CD4-positive, alpha-beta memory T cell (primary cell): ENCODE data around the gene GPR31. TPM values are rescaled to one million over a fixed set of nuclear protein-coding genes. Genes with fewer than 3 reads are reported as not detected.
A peak's percentile ranks its signal among the peaks of the same experiment; 100 is the strongest.

Experiments used
- CTCF ChIA-PET: fragments of 350-600 bp; sonication (Branson Sonifier 250); formaldehyde crosslinking; loops from one replicate; lab custom pipeline; 2021; ENCODE audit warnings: inconsistent platforms; ENCODE audit not compliant: partially characterized antibody; lab: Charles Lee
- POLR2A ChIA-PET: fragments of 350-600 bp; sonication (Branson Sonifier 250); formaldehyde crosslinking; loops from one replicate; lab custom pipeline; 2021; ENCODE audit not compliant: partially characterized antibody; lab: Charles Lee
- DNase-seq, 5 donors: peaks; one replicate each; pipeline versions ENCODE4 v3.0.0 to v3.0.0-alpha.2; 2020 to 2022; ENCODE audit warnings: mixed read lengths in 1 of 5
- H3K27ac ChIP-seq: one replicate; pipeline ENCODE4 v1.7.0; 2013; ENCODE audit warnings: low read depth, low read length
- H3K27me3 ChIP-seq: 2 replicates; pipeline ENCODE4 v1.7.0; 2013; ENCODE audit warnings: mild to moderate bottlenecking, low read length, moderate library complexity; ENCODE audit not compliant: insufficient read depth
- H3K36me3 ChIP-seq: 2 replicates; pipeline ENCODE4 v1.7.0; 2013; ENCODE audit warnings: mild to moderate bottlenecking, low read length, moderate library complexity; ENCODE audit not compliant: insufficient read depth
- H3K4me1 ChIP-seq: 2 replicates; pipeline ENCODE4 v1.7.0; 2013; ENCODE audit warnings: mild to moderate bottlenecking, low read length, moderate library complexity; ENCODE audit not compliant: insufficient read depth
- H3K4me3 ChIP-seq, 2 donors: one replicate each; pipeline ENCODE4 v1.7.0; 2013; ENCODE audit warnings: low read length in 2 of 2, mild to moderate bottlenecking in 1 of 2
- H3K9me3 ChIP-seq, 2 donors: one replicate each; pipeline ENCODE4 v1.7.0; 2013; ENCODE audit warnings: low read length in 2 of 2, control low read depth in 1 of 2; ENCODE audit not compliant: control insufficient read depth in 1 of 2
- H3K27ac Mint-ChIP-seq, 7 donors: one replicate each; pipeline ENCODE4 v1.8.0; 2020 to 2021; ENCODE audit warnings: mixed read lengths in 7 of 7, mild to moderate bottlenecking in 6 of 7, inconsistent platforms in 3 of 7, moderate library complexity in 3 of 7
- H3K27me3 Mint-ChIP-seq, 2 donors: one replicate each; pipeline ENCODE4 v1.8.0; 2020 to 2021; ENCODE audit warnings: mixed read lengths in 2 of 2
- H3K36me3 Mint-ChIP-seq, 2 donors: one replicate each; pipeline ENCODE4 v1.8.0; 2020 to 2021; ENCODE audit warnings: mixed read lengths in 2 of 2, inconsistent platforms in 1 of 2, mild to moderate bottlenecking in 1 of 2
- H3K4me1 Mint-ChIP-seq, 4 donors: one replicate each; pipeline ENCODE4 v1.8.0; 2020 to 2021; ENCODE audit warnings: mixed read lengths in 4 of 4, mild to moderate bottlenecking in 1 of 4
- H3K4me3 Mint-ChIP-seq, 8 donors: one replicate each; pipeline ENCODE4 v1.8.0; 2020 to 2021; ENCODE audit warnings: mixed read lengths in 8 of 8, mild to moderate bottlenecking in 7 of 8, moderate library complexity in 6 of 8, inconsistent platforms in 3 of 8
- H3K9me3 Mint-ChIP-seq, 8 donors: one replicate each; pipeline ENCODE4 v1.8.0; 2020 to 2021; ENCODE audit warnings: mixed read lengths in 8 of 8, mild to moderate bottlenecking in 5 of 8, inconsistent platforms in 3 of 8, moderate library complexity in 1 of 8
- intact Hi-C: fragments of 100-400 bp; cut with micrococcal nuclease; formaldehyde crosslinking; loops from one replicate; pipeline ENCODE4 v1.15.1; 2023
- polyA plus RNA-seq, 2 donors: library from polyadenylated mRNA; unstranded; fragments of 300-500 nt; fragmentation: Illumina TruSeq; gene quantifications; one replicate each; pipeline ENCODE4 v1.2.3, GENCODE V29; 2021
- total RNA-seq, 2 experiments: library from RNA; stranded (reverse); gene quantifications; one replicate each; pipeline ENCODE4 v1.2.3, GENCODE V29; 2021

The GPR31 gene
- total and polyA plus RNA-seq, 4 experiments from 2014 or later: not detected

GRCh38 chr6:167134448-167135328, 23.1 kb downstream of the GPR31 start:
- peaks cover 31 to 81% (median 43%) of the 10 kb centered on the region in 4 donors for H3K4me1 Mint-ChIP-seq
- no peak for DNase-seq
- Histone ChIP-seq H3K27ac (no peak overlapping the region), H3K36me3 (peaks cover 22% of the 10 kb centered on the region), H3K4me1 (peaks cover 34% of the 10 kb centered on the region), H3K27me3 (no peaks in the 10 kb centered on the region), H3K9me3 (no peaks in the 10 kb centered on the region), H3K4me3 (no peak overlapping the region)
- CTCF ChIA-PET: interaction anchor here (1.1 to 9.8 kb wide), 3 partner anchors 11 to 145 kb away, joined by 3 to 121 read pairs (median 4); no protein-coding TSS in a partner anchor
- H3K27ac Mint-ChIP-seq: peak overlapping the region in 4 of 7 donors; percentile 17 to 83 (median 45)
- POLR2A ChIA-PET: interaction anchor here (1.4 to 4.9 kb wide), 2 partner anchors 11 to 15 kb away, joined by 4 to 20 read pairs; partner anchors contain the start of gene CCR6
- peaks cover 48 to 49% of the 10 kb centered on the region in 2 donors for H3K36me3 Mint-ChIP-seq
- intact Hi-C loops: no loop called here
- no peaks in the 10 kb centered on the region for H3K27me3 Mint-ChIP-seq
- H3K4me3 Mint-ChIP-seq: no peak overlapping the region
- no peaks in the 10 kb centered on the region for H3K9me3 Mint-ChIP-seq

- Mint-ChIP-seq H3K4me1 (peaks cover 40 to 82% (median 55%) of the 10 kb centered on the region in 4 donors), H3K36me3 (peaks cover 49 to 53% of the 10 kb centered on the region in 2 donors), H3K27me3 (no peaks in the 10 kb centered on the region), H3K27ac (peak overlapping the region; percentile 84 to 91 (median 87)), H3K4me3 (peak overlapping the region in 3 of 8 donors; percentile 34 to 57 (median 48)), H3K9me3 (no peaks in the 10 kb centered on the region)
- Histone ChIP-seq H3K4me1 (peaks cover 60% of the 10 kb centered on the region), H3K27ac (peak overlapping the region; percentile 12), H3K36me3 (peaks cover 8% of the 10 kb centered on the region), H3K27me3 (no peaks in the 10 kb centered on the region), H3K4me3 (no peak overlapping the region), H3K9me3 (no peaks in the 10 kb centered on the region)
- intact Hi-C loops: no loop called here
- DNase-seq: no peak
- ChIA-PET CTCF (interaction anchor here (1.3 kb wide), 1 partner anchor 11 kb away, joined by 5 read pairs; no protein-coding TSS in a partner anchor), POLR2A (interaction anchor here (0.7 to 2.7 kb wide), 5 partner anchors 9 to 131 kb away, joined by 3 to 14 read pairs (median 3); partner anchors contain the start of gene CEP43)
Measured at GRCh38 chr6:167130712-167131684, 26.8 kb downstream of the GPR31 start.

GRCh38 chr6:167130008-167130677, 27.6 kb downstream of the GPR31 start:
- Histone ChIP-seq H3K9me3 (no peaks in the 10 kb centered on the region), H3K27ac (peak overlapping the region; percentile 12), H3K4me3 (no peak overlapping the region), H3K27me3 (no peaks in the 10 kb centered on the region), H3K4me1 (peaks cover 68% of the 10 kb centered on the region), H3K36me3 (peaks cover 6% of the 10 kb centered on the region)
- peaks cover 40 to 47% of the 10 kb centered on the region in 2 donors for H3K36me3 Mint-ChIP-seq
- DNase-seq: peak in 1 of 5 donors; percentile 34
- peak overlapping the region in 4 of 8 donors; percentile 17 to 48 (median 25) for H3K4me3 Mint-ChIP-seq
- ChIA-PET CTCF (interaction anchor here (0.9 to 1.6 kb wide), 6 partner anchors 8 to 141 kb away, joined by 3 to 6 read pairs (median 4); no protein-coding TSS in a partner anchor), POLR2A (interaction anchor here (0.7 to 2.7 kb wide), 7 partner anchors 9 to 130 kb away, joined by 3 to 14 read pairs (median 3); partner anchors contain the start of gene CEP43)
- intact Hi-C loops: no loop called here
- no peaks in the 10 kb centered on the region for H3K9me3 Mint-ChIP-seq
- H3K27me3 Mint-ChIP-seq: no peaks in the 10 kb centered on the region
- peaks cover 40 to 78% (median 55%) of the 10 kb centered on the region in 4 donors for H3K4me1 Mint-ChIP-seq
- H3K27ac Mint-ChIP-seq: peak overlapping the region; percentile 20 to 91 (median 85)

GRCh38 chr6:167129562-167129961, 28.2 kb downstream of the GPR31 start:
- no peak for DNase-seq
- H3K27ac Mint-ChIP-seq: peak overlapping the region in 6 of 7 donors; percentile 20 to 91 (median 86)
- H3K36me3 Mint-ChIP-seq: peaks cover 39 to 50% of the 10 kb centered on the region in 2 donors
- no peaks in the 10 kb centered on the region for H3K27me3 ChIP-seq
- H3K4me3 Mint-ChIP-seq: peak overlapping the region in 4 of 8 donors; percentile 11 to 45 (median 26)
- POLR2A ChIA-PET: interaction anchor here (1.0 to 2.7 kb wide), 6 partner anchors 8 to 93 kb away, joined by 3 to 14 read pairs (median 4); no protein-coding TSS in a partner anchor
- H3K9me3 Mint-ChIP-seq: no peaks in the 10 kb centered on the region
- peak overlapping the region; percentile 12 for H3K27ac ChIP-seq
- no peaks in the 10 kb centered on the region for H3K27me3 Mint-ChIP-seq
- intact Hi-C loops: loop anchor here (10.0 kb wide), 1 partner anchor 715 kb away; no protein-coding TSS in a partner anchor
- H3K9me3 ChIP-seq: no peaks in the 10 kb centered on the region
- peaks cover 4% of the 10 kb centered on the region for H3K36me3 ChIP-seq
- H3K4me1 ChIP-seq: peaks cover 74% of the 10 kb centered on the region
- H3K4me1 Mint-ChIP-seq: peaks cover 43 to 81% (median 58%) of the 10 kb centered on the region in 4 donors
- H3K4me3 ChIP-seq: no peak overlapping the region
- CTCF ChIA-PET: interaction anchor here (0.6 to 1.6 kb wide), 7 partner anchors 9 to 141 kb away, joined by 3 to 6 read pairs (median 3); no protein-coding TSS in a partner anchor

GRCh38 chr6:167129159-167129558, 28.6 kb downstream of the GPR31 start:
- peaks cover 4% of the 10 kb centered on the region for H3K36me3 ChIP-seq
- intact Hi-C loops: loop anchor here (10.0 kb wide), 1 partner anchor 714 kb away; no protein-coding TSS in a partner anchor
- ChIA-PET POLR2A (interaction anchor here (0.6 to 2.7 kb wide), 6 partner anchors 8 to 88 kb away, joined by 3 to 14 read pairs (median 4); no protein-coding TSS in a partner anchor), CTCF (interaction anchor here (0.6 to 1.6 kb wide), 6 partner anchors 9 to 140 kb away, joined by 3 to 6 read pairs (median 3); no protein-coding TSS in a partner anchor)
- no peaks in the 10 kb centered on the region for H3K9me3 ChIP-seq
- peak overlapping the region in 6 of 7 donors; percentile 62 to 91 (median 86) for H3K27ac Mint-ChIP-seq
- no peaks in the 10 kb centered on the region for H3K9me3 Mint-ChIP-seq
- H3K27ac ChIP-seq: no peak overlapping the region
- no peak for DNase-seq
- H3K27me3 Mint-ChIP-seq: no peaks in the 10 kb centered on the region
- H3K27me3 ChIP-seq: no peaks in the 10 kb centered on the region
- peaks cover 35 to 49% of the 10 kb centered on the region in 2 donors for H3K36me3 Mint-ChIP-seq
- peak overlapping the region in 3 of 8 donors; percentile 18 to 31 (median 23) for H3K4me3 Mint-ChIP-seq
- H3K4me1 ChIP-seq: peaks cover 78% of the 10 kb centered on the region
- no peak overlapping the region for H3K4me3 ChIP-seq
- peaks cover 46 to 81% (median 58%) of the 10 kb centered on the region in 4 donors for H3K4me1 Mint-ChIP-seq
